ENCODE measurements around the gene IL5.

DNA sequence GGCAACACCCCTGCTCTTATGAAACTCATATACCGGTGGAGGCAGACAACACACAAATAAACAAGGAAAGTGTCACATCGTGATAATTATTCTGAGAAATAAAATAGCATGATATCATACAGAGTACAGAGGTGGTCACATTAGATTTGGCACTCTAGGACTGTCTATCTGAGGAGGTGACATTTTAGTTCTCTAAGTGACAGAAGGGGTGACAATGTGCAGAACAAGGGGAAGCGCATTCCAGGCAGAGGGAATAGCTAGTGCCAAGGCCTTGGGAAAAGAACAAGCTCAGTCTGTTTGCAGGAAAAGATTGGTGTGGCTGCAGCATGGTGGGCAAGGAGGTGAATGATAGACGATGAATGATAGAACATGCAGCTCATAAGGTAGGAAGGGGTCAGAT lies 40.1 kb downstream of the IL5 start:
- TF ChIP-seq, protein P1, sequence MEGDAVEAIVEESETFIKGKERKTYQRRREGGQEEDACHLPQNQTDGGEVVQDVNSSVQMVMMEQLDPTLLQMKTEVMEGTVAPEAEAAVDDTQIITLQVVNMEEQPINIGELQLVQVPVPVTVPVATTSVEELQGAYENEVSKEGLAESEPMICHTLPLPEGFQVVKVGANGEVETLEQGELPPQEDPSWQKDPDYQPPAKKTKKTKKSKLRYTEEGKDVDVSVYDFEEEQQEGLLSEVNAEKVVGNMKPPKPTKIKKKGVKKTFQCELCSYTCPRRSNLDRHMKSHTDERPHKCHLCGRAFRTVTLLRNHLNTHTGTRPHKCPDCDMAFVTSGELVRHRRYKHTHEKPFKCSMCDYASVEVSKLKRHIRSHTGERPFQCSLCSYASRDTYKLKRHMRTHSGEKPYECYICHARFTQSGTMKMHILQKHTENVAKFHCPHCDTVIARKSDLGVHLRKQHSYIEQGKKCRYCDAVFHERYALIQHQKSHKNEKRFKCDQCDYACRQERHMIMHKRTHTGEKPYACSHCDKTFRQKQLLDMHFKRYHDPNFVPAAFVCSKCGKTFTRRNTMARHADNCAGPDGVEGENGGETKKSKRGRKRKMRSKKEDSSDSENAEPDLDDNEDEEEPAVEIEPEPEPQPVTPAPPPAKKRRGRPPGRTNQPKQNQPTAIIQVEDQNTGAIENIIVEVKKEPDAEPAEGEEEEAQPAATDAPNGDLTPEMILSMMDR (conservative IDR thresholded peaks at IDR 0.05 in 1 of 2, IDR thresholded peaks at IDR 0.05 in 1 of 2; ENCODE audit: low read depth in 1 of 2, low read length in 2 of 2) = no peak
- TF ChIP-seq EZH2 (IDR thresholded peaks at IDR 0.05; ENCODE audit: low read length, missing control alignments) = no peak

Data from fibroblast of lung (primary cell).